DMS53 treated with DMSO at 0.1 percent for 48 hours (cell line): ENCODE measurements around the gene ADRM1.

Source experiments
- DNase-seq: peaks from one replicate; lab custom pipeline; 2025; ENCODE audit not compliant: unreplicated experiment; lab: John Stamatoyannopoulos, UW

ADRM1 gene

DNA sequence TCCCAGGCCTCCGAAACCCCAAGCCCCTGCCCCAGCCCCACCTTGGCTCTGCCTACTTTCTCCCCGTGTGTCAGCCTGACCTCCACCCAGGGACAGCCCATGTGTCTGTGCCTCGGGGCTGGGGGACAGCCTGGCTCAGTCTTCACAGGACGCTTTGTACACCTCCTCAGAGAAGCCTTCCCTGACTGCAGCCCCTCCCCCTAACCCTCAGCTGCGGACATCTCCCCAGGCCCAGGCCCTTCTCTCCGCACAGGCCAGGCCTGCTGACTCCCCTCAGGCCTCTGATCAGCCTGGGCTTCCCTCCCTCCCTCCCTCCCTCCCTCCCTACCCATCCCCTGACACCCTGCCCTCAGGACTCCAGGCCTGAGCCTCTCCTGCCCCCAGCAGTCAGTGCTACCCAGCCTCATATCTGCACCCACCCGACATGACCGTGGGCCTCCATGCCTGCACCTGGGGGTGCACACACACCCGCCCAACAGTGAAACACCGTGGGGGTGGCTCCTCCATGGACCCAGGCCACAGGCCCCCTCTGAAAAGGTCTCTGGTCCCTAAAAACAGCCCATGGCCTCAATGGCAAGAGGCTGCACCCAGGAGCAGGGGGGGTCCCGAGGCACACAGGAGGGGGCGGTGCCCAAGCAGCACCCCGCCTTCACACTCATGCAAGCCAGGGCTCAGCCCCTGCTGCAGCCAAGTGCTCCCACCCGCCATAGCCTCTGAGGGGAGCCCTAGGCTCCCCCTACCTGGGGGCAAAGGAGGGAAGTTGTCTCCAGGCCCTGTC, 51.4 kb downstream of the ADRM1 start:
- DNase-seq: no peak

GRCh38 chr20:62354811-62355341, 52.1 kb downstream of the ADRM1 start:
- DNase-seq: no peak

DNA sequence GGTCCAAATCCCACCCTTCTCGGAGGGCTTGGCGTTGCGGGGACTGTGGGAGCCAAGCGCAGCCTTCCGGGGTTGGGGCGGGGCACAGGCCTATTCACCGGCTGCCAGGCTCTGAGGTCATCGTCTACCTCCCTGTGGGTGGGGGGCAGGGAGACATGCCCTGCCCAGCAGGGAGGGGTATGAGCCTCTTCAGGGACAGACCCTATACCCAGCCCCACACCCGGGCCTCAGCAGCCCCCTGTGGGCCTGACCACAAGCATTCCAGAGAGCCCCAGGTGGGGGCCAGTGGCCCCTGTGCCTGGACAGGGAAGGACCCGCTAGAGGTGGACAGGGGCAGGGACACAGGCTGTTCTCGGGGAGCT, 52.7 kb downstream of the ADRM1 start:
- peak; percentile 36 for DNase-seq

DNA sequence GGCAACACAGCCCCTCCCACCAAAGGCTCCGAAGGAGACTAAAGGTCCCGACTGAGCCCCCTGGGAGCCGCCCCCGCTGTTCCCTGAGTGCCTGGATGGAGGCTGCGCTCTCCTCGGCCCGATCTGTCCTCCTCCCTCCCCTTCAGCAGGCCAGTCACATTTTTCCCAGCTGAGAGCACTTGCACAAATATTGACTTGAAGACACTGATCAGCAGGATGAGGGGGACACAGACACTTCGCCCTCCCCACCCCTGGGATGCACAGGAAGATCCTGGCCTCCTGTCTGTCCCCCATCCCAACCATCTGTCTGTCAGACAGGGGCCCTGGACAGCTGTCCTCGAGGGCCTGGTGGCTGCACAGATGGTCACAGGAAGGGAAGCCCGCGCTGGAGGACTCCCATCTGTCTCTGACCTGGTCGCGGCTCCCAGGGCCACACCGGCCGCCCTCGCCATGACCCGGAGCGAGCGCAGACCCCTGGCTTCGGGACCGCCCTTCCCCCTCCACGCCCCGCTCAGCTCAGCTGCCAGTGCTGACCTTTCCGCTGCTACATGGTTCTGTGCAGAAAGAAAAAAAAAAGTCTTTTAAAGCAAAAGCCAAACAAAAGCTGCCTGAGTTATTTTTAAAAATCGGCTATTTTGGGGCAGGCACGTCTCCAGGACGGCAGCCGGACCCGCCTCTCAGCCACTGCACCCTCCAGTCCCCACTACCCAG, 53.2 kb downstream of the ADRM1 start:
- peak; percentile 78 for DNase-seq

GRCh38 chr20:62356589-62357186, 53.9 kb downstream of the ADRM1 start:
- DNase-seq: no peak

- DNase-seq: no peak
Measured at GRCh38 chr20:62357187-62357667, 54.4 kb downstream of the ADRM1 start.

DNA sequence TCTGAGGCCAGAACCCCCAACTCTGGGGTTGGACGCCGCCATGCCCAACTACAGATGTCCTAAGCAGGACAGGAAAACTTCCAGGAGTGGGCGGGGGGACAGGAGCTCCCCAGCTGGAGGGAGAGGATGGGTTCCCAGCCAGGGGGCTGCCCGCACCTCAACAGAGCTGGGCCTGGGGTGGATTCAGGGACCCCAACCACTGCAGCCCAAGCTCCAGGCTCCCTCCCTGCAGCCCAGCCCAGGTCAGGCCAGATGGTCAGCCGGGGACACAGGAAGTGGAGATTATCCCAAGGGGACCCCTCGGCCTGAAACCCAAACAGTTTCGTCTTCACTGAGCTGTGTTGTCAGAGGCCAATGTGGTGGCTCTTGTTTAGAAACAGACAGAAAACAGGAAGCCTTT, 54.9 kb downstream of the ADRM1 start:
- no peak for DNase-seq
